Astrocyte of the spinal cord (primary cell): ENCODE data around the gene LY6G5C.
A peak's percentile ranks its signal among the peaks of the same experiment; 100 is the strongest.

ENCODE experiments used
- DNase-seq: peaks from one replicate; pipeline ENCODE4 v3.0.0; 2011; ENCODE audit warnings: low read depth, low spot score
- H3K4me3 ChIP-seq: 2 replicates; pipeline ENCODE4 v1.5.1; 2011; ENCODE audit warnings: low read depth, mild to moderate bottlenecking, low read length, moderate library complexity
- in situ Hi-C: cut with HindIII; loops from 2 replicates; pipeline ENCODE4 v1.10.0; 2017; ENCODE audit warnings: low sequenced_read_pairs
- TF ChIP-seq, protein P1 (sequence below): IDR thresholded peaks from 2 replicates; pipeline ENCODE4 v1.5.1; 2012; ENCODE audit warnings: low read depth, mild to moderate bottlenecking, low read length, inconsistent platforms

The LY6G5C gene, protein sequence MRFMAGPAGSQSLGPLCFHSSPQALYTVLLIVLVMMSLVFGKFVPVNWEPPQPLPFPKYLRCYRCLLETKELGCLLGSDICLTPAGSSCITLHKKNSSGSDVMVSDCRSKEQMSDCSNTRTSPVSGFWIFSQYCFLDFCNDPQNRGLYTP

DNA sequence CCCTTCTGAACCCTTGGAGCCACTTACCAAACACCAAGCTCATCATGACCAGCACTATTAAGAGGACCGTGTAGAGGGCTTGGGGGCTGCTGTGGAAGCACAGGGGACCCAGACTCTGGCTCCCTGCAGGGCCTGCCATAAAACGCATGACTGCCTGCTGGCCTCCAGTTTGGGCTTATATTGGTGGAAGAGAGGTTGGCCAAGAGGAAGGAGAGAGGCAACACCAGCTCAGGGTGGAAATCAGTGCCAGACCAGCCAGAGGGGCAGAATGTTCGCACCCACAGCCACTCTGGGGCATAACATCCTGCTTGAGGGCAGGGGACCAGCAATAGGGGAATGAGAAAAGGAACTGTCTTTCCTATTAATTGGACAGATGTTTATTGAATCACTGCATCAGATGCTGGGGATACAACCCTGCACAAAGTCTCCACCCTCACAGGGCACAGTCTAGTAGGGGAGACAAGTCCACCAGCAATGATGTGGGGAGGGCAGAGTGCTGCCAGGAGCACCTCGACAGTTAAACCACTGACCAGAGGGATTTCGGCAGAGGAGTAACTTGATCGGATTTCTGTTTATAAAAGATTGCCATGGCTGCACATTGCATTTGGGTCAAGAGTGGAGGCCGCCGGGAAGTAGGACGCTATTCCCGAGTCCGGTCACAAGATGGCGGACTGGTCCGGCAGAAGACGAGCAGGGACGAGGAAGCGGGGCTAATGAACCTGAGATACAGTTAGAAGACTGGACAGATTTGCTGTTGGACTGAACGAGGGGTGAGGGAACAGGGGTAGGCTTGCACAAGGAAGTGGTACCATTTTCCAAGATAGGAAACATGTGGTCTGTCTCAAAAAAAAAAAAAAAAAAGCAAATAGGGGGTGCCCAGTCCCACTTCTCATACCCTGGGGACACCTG lies at the start of gene LY6G5C:
LY6G5C (minus strand) TSS at position 842 of the 909 bp plus-strand sequence; CDS start at position 148, 694 bp downstream.
- TF ChIP-seq, protein P1, sequence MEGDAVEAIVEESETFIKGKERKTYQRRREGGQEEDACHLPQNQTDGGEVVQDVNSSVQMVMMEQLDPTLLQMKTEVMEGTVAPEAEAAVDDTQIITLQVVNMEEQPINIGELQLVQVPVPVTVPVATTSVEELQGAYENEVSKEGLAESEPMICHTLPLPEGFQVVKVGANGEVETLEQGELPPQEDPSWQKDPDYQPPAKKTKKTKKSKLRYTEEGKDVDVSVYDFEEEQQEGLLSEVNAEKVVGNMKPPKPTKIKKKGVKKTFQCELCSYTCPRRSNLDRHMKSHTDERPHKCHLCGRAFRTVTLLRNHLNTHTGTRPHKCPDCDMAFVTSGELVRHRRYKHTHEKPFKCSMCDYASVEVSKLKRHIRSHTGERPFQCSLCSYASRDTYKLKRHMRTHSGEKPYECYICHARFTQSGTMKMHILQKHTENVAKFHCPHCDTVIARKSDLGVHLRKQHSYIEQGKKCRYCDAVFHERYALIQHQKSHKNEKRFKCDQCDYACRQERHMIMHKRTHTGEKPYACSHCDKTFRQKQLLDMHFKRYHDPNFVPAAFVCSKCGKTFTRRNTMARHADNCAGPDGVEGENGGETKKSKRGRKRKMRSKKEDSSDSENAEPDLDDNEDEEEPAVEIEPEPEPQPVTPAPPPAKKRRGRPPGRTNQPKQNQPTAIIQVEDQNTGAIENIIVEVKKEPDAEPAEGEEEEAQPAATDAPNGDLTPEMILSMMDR = peak; percentile 71
- in situ Hi-C loops = no loop called here
- peak within 1 kb of the TSS; percentile 35 for H3K4me3 ChIP-seq
- DNase-seq = peak; percentile 91

DNA sequence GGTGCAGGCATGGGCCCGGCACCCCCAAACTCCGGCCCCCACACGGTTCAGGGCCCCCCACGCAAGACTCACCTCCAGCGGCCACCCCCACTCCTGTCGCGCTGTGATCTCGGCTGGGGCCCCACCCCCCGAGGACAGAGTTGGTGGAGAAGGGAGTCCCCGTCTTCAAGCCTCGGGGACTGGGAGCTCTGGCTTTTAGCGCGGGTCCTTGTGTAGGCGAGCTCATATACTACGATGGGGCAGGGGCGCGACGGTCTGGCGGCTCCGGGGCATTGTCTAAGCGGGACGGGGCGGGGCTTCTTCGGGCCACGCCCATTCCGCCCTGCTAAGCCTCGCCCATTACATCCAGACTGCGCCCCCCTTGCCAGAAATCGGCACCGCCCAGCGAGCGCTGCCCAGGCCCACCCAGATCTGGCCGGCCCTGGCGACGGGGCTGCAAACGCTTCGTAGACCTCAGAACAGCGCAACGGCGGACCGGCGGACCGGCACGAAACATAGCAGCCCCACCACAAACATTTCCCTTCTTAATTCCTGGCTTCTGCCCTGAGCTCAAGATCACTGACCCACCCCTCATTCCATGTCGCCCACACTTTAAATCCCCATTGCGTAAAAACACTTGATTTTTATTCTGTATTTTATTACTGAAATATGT lies 49.2 kb upstream of the LY6G5C start:
- peak overlapping the region; percentile 65 for H3K4me3 ChIP-seq
- peak; percentile 91 for DNase-seq
- in situ Hi-C loops = no loop called here
- TF ChIP-seq, protein P1 = peak; percentile 9

DNA sequence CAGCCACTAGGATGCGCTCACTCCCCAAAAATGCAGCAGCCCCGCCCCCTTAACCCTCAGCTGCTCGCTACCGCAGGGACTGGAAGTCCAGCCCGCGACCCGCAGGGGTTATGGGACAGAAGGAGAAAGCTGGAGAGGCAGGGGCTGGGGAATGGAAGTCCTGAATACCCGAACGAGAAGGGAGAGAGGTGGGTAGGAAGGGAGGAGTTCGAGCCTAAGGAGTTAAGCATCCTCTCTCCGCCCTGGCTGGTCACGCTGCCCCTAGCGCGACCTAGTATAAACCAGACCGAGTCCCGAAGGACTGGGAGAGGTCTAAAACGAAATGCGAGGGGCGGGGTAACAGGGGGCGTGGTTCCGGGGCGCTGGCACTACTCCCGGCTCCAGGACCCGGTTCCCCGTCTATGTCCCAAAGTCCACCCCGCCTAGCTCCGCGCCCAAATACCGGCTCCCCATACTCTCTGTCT lies 48.7 kb upstream of the LY6G5C start:
- peak; percentile 90 for DNase-seq
- TF ChIP-seq, protein P1 = peak; percentile 63
- in situ Hi-C loops = no loop called here
- H3K4me3 ChIP-seq = peak overlapping the region; percentile 65

DNA sequence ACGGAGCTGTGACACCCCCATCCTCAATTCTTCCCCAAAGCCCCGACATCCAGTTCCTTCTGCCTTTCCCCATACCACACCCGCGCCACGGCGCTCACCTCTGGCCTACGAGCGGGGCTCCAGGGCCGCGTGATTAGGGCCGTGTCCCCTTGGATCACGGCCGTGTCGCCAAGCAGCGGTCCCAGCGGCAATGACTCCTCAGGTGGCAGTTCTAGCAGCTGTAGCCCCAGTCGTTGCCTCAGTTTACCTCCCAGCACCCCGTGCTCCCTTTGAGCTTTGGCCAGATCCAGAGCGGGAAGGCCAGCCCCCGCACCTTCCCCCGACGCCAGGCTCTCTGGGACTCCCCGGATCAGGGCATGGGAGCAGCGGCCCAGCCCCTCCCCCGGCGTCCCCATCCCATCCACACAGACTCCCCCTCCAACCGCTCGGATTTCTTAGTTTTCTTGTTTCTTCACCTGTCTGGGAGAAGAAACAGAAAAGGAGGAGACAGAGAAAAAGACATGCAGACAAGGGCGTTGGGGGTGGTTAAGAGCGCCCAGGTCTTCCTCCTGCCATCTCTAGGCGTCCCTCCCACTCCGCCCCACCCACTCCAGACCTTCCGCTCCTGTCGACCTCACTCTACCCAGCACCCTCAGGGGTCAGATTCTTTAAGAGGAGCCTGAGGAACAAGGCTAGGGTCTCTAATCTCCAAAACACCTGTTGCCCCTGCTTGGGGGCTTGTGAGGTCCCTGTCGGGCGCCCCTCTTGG lies 48.1 kb upstream of the LY6G5C start, which contains the start of gene DDAH2:
DDAH2 (minus strand) TSS at position 533 of the 748 bp plus-strand sequence; CDS start at position 395, 138 bp downstream.
- H3K4me3 ChIP-seq = peak within 1 kb of the TSS; percentile 65
- DNase-seq = no peak
- in situ Hi-C loops = no loop called here
- TF ChIP-seq, protein P1 = no peak

DNA sequence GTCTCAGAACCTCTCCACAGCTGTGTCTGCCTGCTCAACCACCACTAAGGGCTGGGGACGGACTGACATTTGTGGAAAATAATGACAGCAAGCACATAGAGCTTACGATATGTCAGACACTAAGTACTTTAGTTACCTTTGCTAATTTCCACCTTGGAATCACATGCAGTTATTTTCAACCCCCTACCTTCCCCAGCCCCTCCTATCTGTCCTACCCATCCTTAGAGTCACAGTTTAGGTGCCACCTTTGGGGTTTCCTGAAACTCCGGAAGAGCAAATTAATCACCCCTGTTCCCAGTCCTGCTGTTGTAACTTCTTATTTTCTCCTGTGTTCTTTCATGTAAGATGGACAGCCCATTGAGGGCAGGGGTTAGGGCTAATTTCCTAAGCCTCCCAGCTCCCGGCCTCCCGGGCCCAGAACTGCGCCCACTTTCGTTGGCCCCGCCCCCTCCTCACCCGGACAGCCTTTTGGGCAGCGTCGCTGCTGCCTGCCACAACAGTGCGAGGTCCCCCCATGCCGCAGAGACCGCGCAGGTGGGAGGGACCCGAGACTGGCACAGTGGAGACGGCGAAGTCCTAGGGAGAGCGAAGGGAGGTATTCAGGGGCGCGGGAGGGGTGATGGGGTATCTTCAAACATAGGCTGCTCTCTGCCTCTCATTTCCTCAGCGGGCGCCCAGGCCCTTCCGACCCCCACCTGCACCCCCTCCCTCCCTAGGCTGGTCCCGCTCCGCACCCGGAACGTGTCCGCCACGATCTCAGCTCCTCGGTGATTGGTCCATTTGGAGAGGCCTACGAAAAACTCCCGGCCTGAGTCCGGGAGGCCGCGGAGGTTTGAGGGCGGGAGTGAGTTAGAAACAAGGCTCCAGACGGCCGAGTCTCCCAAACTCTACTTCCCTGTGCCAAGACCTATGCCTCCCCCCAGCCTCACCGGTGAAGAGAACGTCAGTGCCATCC lies 47.1 kb upstream of the LY6G5C start:
- in situ Hi-C loops = no loop called here
- no peak for DNase-seq
- H3K4me3 ChIP-seq = peak overlapping the region; percentile 65
- TF ChIP-seq, protein P1 = no peak
